Brain microvascular endothelial cell (primary cell): ENCODE measurements around the gene NANOS2.

Source experiments
- DNase-seq: peaks from one replicate; pipeline ENCODE4 v3.0.0-alpha.2; 2020
- H3K27ac ChIP-seq: fragments of 250-450 bp; sonication (Bioruptor Pico); 2 replicates; pipeline ENCODE4 v1.5.1; 2020; ENCODE audit warnings: mild to moderate bottlenecking, moderate library complexity
- H3K27me3 ChIP-seq: fragments of 250-450 bp; sonication (Bioruptor Pico); replicated peaks from 2 replicates; pipeline ENCODE4 v1.5.1; 2020; ENCODE audit warnings: mild to moderate bottlenecking
- H3K36me3 ChIP-seq: fragments of 250-450 bp; sonication (Bioruptor Pico); replicated peaks from 2 replicates; pipeline ENCODE4 v1.5.1; 2020; ENCODE audit warnings: mild to moderate bottlenecking
- H3K4me3 ChIP-seq: 2 replicates; pipeline ENCODE4 v1.5.1; 2011; ENCODE audit warnings: low read depth, mild to moderate bottlenecking, control low read depth, low read length, moderate library complexity
- in situ Hi-C: cut with HindIII; loops from 2 replicates; pipeline ENCODE4 v1.10.0; 2017; ENCODE audit warnings: low sequenced_read_pairs, low pct_ligation_motif_present
- TF ChIP-seq, protein P1 (sequence below): IDR thresholded peaks from 2 replicates; pipeline ENCODE4 v1.5.1; 2011; ENCODE audit warnings: low read depth, mild to moderate bottlenecking, moderate library complexity, low read length, control low read depth, inconsistent platforms; ENCODE audit errors: missing control alignments

The NANOS2 gene

GRCh38 chr19:45934551-45935230, 20.1 kb upstream of the NANOS2 start:
- H3K36me3 ChIP-seq = no peaks in the 10 kb centered on the region

GRCh38 chr19:45933759-45934158, 19.2 kb upstream of the NANOS2 start:
- in situ Hi-C loops = no loop called here
- Histone ChIP-seq H3K27ac (no peak overlapping the region), H3K4me3 (no peak overlapping the region), H3K27me3 (no peaks in the 10 kb centered on the region), H3K36me3 (no peaks in the 10 kb centered on the region)
- TF ChIP-seq, protein P1, sequence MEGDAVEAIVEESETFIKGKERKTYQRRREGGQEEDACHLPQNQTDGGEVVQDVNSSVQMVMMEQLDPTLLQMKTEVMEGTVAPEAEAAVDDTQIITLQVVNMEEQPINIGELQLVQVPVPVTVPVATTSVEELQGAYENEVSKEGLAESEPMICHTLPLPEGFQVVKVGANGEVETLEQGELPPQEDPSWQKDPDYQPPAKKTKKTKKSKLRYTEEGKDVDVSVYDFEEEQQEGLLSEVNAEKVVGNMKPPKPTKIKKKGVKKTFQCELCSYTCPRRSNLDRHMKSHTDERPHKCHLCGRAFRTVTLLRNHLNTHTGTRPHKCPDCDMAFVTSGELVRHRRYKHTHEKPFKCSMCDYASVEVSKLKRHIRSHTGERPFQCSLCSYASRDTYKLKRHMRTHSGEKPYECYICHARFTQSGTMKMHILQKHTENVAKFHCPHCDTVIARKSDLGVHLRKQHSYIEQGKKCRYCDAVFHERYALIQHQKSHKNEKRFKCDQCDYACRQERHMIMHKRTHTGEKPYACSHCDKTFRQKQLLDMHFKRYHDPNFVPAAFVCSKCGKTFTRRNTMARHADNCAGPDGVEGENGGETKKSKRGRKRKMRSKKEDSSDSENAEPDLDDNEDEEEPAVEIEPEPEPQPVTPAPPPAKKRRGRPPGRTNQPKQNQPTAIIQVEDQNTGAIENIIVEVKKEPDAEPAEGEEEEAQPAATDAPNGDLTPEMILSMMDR = no peak
- no peak for DNase-seq

More at GRCh38 chr19:45934551-45935230, 20.1 kb upstream of the NANOS2 start:
- Histone ChIP-seq H3K4me3 (no peak overlapping the region), H3K27ac (no peak overlapping the region), H3K27me3 (no peaks in the 10 kb centered on the region)
- TF ChIP-seq, protein P1 = no peak
- no peak for DNase-seq
- in situ Hi-C loops = no loop called here

GRCh38 chr19:45931055-45931454, 16.5 kb upstream of the NANOS2 start:
- no peak overlapping the region for H3K27ac ChIP-seq
- TF ChIP-seq, protein P1 = no peak
- H3K36me3 ChIP-seq = no peaks in the 10 kb centered on the region
- H3K4me3 ChIP-seq = no peak overlapping the region
- in situ Hi-C loops = no loop called here
- no peak for DNase-seq
- no peaks in the 10 kb centered on the region for H3K27me3 ChIP-seq

GRCh38 chr19:45929247-45929646, 14.7 kb upstream of the NANOS2 start:
- Histone ChIP-seq H3K27me3 (no peaks in the 10 kb centered on the region), H3K4me3 (no peak overlapping the region), H3K27ac (no peak overlapping the region), H3K36me3 (no peaks in the 10 kb centered on the region)
- in situ Hi-C loops = no loop called here
- no peak for DNase-seq
- TF ChIP-seq, protein P1 = no peak

DNA sequence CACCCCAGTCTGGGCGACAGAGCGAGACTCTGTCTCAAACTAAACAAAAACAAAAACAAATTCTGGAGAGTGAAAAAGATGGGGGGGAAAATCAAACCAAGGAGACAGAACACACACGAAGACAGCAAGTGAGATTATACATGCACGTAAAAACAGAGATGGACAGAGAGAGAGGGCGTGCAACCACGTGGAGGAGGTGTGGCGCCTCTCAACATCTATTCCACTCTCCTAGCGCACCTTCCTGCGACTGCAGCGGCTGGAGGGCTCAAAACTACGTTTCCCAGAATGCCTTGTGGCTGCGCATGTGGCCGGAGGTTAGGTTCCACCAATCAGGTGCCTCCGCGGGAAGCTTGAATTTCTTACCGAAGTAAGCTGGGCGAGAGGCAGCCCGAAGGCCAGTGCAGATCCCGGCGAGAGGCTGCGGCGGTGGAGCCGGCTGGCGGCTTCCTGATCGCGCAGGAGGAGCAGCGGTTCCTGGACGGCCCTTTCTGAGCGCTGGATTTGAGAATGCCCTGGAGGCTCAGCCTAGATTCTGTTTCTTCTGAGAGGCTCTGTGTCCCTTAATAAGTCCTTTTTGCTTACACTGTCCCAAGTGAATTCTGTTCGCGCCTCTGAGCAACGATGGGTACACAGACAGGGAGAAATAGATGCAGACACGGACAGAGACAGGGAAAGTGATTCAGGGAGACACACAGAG, 13.1 kb upstream of the NANOS2 start:
- Histone ChIP-seq H3K27ac (no peak overlapping the region), H3K36me3 (no peaks in the 10 kb centered on the region), H3K27me3 (no peaks in the 10 kb centered on the region), H3K4me3 (no peak overlapping the region)
- TF ChIP-seq, protein P1 = no peak
- in situ Hi-C loops = no loop called here
- DNase-seq = peak; percentile 84
